CD4-positive, alpha-beta T cell treated with Interleukin-17A for 1 hour (primary cell): ENCODE data around the gene CNTNAP5.

Source experiments
- DNase-seq: peaks from one replicate; pipeline ENCODE4 v3.0.0-alpha.2; 2020

Gene CNTNAP5

GRCh38 chr2:124566518-124566970 is 541.5 kb downstream of the CNTNAP5 start:
- DNase-seq = no peak

- DNase-seq = no peak
These were observed 545.8 kb downstream of the CNTNAP5 start for GRCh38 chr2:124570872-124571271.

GRCh38 chr2:124571836-124572235 is 546.7 kb downstream of the CNTNAP5 start:
- no peak for DNase-seq

- DNase-seq = no peak
These were observed 548.0 kb downstream of the CNTNAP5 start for GRCh38 chr2:124572934-124573634.

GRCh38 chr2:124575497-124575896 is 550.4 kb downstream of the CNTNAP5 start:
- DNase-seq = no peak

GRCh38 chr2:124580263-124580662 is 555.2 kb downstream of the CNTNAP5 start:
- DNase-seq = no peak

GRCh38 chr2:124582387-124582786 is 557.3 kb downstream of the CNTNAP5 start:
- no peak for DNase-seq

- DNase-seq = no peak
These were observed 559.5 kb downstream of the CNTNAP5 start for GRCh38 chr2:124584615-124585014.

- DNase-seq = no peak
These were observed 560.2 kb downstream of the CNTNAP5 start for GRCh38 chr2:124585277-124585676.

- no peak for DNase-seq
These were observed 561.1 kb downstream of the CNTNAP5 start for GRCh38 chr2:124586210-124586609.

- no peak for DNase-seq
These were observed 561.7 kb downstream of the CNTNAP5 start for GRCh38 chr2:124586835-124587234.

- no peak for DNase-seq
These were observed 564.9 kb downstream of the CNTNAP5 start for GRCh38 chr2:124589971-124590370.

GRCh38 chr2:124602759-124603158 is 577.7 kb downstream of the CNTNAP5 start:
- no peak for DNase-seq

- no peak for DNase-seq
These were observed 579.9 kb downstream of the CNTNAP5 start for GRCh38 chr2:124604940-124605339.

GRCh38 chr2:124607679-124608078 is 582.6 kb downstream of the CNTNAP5 start:
- DNase-seq = no peak

GRCh38 chr2:124609667-124610066 is 584.6 kb downstream of the CNTNAP5 start:
- no peak for DNase-seq

GRCh38 chr2:124610141-124610540 is 585.1 kb downstream of the CNTNAP5 start:
- DNase-seq = no peak

- DNase-seq = no peak
These were observed 585.8 kb downstream of the CNTNAP5 start for GRCh38 chr2:124610866-124611265.

- no peak for DNase-seq
These were observed 598.5 kb downstream of the CNTNAP5 start for GRCh38 chr2:124623560-124623959.

GRCh38 chr2:124625561-124625960 is 600.5 kb downstream of the CNTNAP5 start:
- DNase-seq = no peak

- DNase-seq = no peak
These were observed 601.9 kb downstream of the CNTNAP5 start for GRCh38 chr2:124626993-124627392.

- no peak for DNase-seq
These were observed 608.7 kb downstream of the CNTNAP5 start for GRCh38 chr2:124633812-124634211.

- DNase-seq = no peak
These were observed 614.4 kb downstream of the CNTNAP5 start for GRCh38 chr2:124639524-124639923.

- no peak for DNase-seq
These were observed 615.2 kb downstream of the CNTNAP5 start for GRCh38 chr2:124640221-124640750.
